ENCODE data around the gene PPM1J. TPM values are rescaled to one million over a fixed set of nuclear protein-coding genes. Genes with fewer than 3 reads are reported as not detected.

The PPM1J gene
- total RNA-seq, 1 donor from 2014 or later, result 0.67 TPM

- no peak for DNase-seq (ENCODE audit: extremely low spot score, unreplicated experiment)
- peaks cover 38% of the 10 kb centered on the region for H3K4me1 Mint-ChIP-seq (ENCODE audit: unreplicated experiment)
These were observed 41.3 kb downstream of the PPM1J start for GRCh38 chr1:112673592-112674439.

GRCh38 chr1:112672842-112673241 lies 42.3 kb downstream of the PPM1J start:
- peaks cover 40% of the 10 kb centered on the region for H3K4me1 Mint-ChIP-seq (ENCODE audit: unreplicated experiment)
- no peaks in the 10 kb centered on the region for H3K27me3 Mint-ChIP-seq (ENCODE audit: unreplicated experiment)
- no peak for TF ChIP-seq CTCF (IDR thresholded peaks at IDR 0.05)
- no peak overlapping the region for H3K4me3 Mint-ChIP-seq (ENCODE audit: unreplicated experiment)
- H3K27ac Mint-ChIP-seq (ENCODE audit: unreplicated experiment), result peak overlapping the region; percentile 99
- H3K36me3 Mint-ChIP-seq (ENCODE audit: unreplicated experiment), result peaks cover 40% of the 10 kb centered on the region
- DNase-seq (ENCODE audit: extremely low spot score, unreplicated experiment), result no peak
- no peaks in the 10 kb centered on the region for H3K9me3 Mint-ChIP-seq (ENCODE audit: unreplicated experiment)

More at GRCh38 chr1:112673592-112674439, 41.3 kb downstream of the PPM1J start:
- Mint-ChIP-seq H3K27me3 (ENCODE audit: unreplicated experiment) (no peaks in the 10 kb centered on the region), H3K9me3 (ENCODE audit: unreplicated experiment) (no peaks in the 10 kb centered on the region), H3K36me3 (ENCODE audit: unreplicated experiment) (peaks cover 34% of the 10 kb centered on the region), H3K27ac (ENCODE audit: unreplicated experiment) (peak overlapping the region; percentile 99), H3K4me3 (ENCODE audit: unreplicated experiment) (peak overlapping the region; percentile 96)
- TF ChIP-seq CTCF (IDR thresholded peaks at IDR 0.05), result peak; percentile 63

- TF ChIP-seq CTCF (IDR thresholded peaks at IDR 0.05), result no peak
- H3K4me1 Mint-ChIP-seq (ENCODE audit: unreplicated experiment), result peaks cover 40% of the 10 kb centered on the region
- H3K27ac Mint-ChIP-seq (ENCODE audit: unreplicated experiment), result peak overlapping the region; percentile 4
- H3K9me3 Mint-ChIP-seq (ENCODE audit: unreplicated experiment), result no peaks in the 10 kb centered on the region
- peaks cover 45% of the 10 kb centered on the region for H3K36me3 Mint-ChIP-seq (ENCODE audit: unreplicated experiment)
- DNase-seq (ENCODE audit: extremely low spot score, unreplicated experiment), result no peak
- H3K4me3 Mint-ChIP-seq (ENCODE audit: unreplicated experiment), result no peak overlapping the region
- H3K27me3 Mint-ChIP-seq (ENCODE audit: unreplicated experiment), result no peaks in the 10 kb centered on the region
These were observed 43.1 kb downstream of the PPM1J start for GRCh38 chr1:112672009-112672408.

GRCh38 chr1:112666946-112667345 lies 48.2 kb downstream of the PPM1J start:
- Mint-ChIP-seq H3K4me3 (ENCODE audit: unreplicated experiment) (no peak overlapping the region), H3K36me3 (ENCODE audit: unreplicated experiment) (peaks cover 51% of the 10 kb centered on the region), H3K9me3 (ENCODE audit: unreplicated experiment) (no peaks in the 10 kb centered on the region), H3K4me1 (ENCODE audit: unreplicated experiment) (peaks cover 5% of the 10 kb centered on the region), H3K27me3 (ENCODE audit: unreplicated experiment) (no peaks in the 10 kb centered on the region), H3K27ac (ENCODE audit: unreplicated experiment) (peak overlapping the region; percentile 18)
- DNase-seq (ENCODE audit: extremely low spot score, unreplicated experiment), result no peak
- TF ChIP-seq CTCF (IDR thresholded peaks at IDR 0.05), result no peak

- Mint-ChIP-seq H3K4me1 (ENCODE audit: unreplicated experiment) (peaks cover 5% of the 10 kb centered on the region), H3K4me3 (ENCODE audit: unreplicated experiment) (no peak overlapping the region), H3K36me3 (ENCODE audit: unreplicated experiment) (peaks cover 49% of the 10 kb centered on the region), H3K27ac (ENCODE audit: unreplicated experiment) (no peak overlapping the region), H3K27me3 (ENCODE audit: unreplicated experiment) (no peaks in the 10 kb centered on the region), H3K9me3 (ENCODE audit: unreplicated experiment) (no peaks in the 10 kb centered on the region)
- no peak for DNase-seq (ENCODE audit: extremely low spot score, unreplicated experiment)
- TF ChIP-seq CTCF (IDR thresholded peaks at IDR 0.05), result no peak
These were observed 49.3 kb downstream of the PPM1J start for GRCh38 chr1:112665857-112666256.

All from osteocyte (in vitro differentiated cells).